A549 (cell line): ENCODE data around the gene C19orf47.
A peak's percentile ranks its signal among the peaks of the same experiment; 100 is the strongest.

Experiments
- ATOH8 ChIP-seq: fragments of 250-450 bp; sonication (Bioruptor Pico); IDR thresholded peaks from 2 replicates; pipeline ENCODE4 v1.5.0; 2020; ENCODE audit warnings: low read depth, mild to moderate bottlenecking, moderate library complexity
- CHD2 ChIP-seq: fragments of 150-350 bp; IDR thresholded peaks from 2 replicates; pipeline ENCODE4 v1.6.1; 2014; ENCODE audit warnings: low read length; ENCODE audit not compliant: partially characterized antibody
- CTCF ChIP-seq: fragments of >200 bp; sonication (Bioruptor Twin); formaldehyde crosslinking; IDR thresholded peaks from 3 replicates; pipeline ENCODE4 v1.5.1; 2016
- EP300 ChIP-seq, 2 experiments: fragments of >200 bp; sonication (Bioruptor Twin); formaldehyde crosslinking; IDR thresholded peaks; 2 replicates in 1 of 2; 3 replicates in 1 of 2; pipeline ENCODE4 v1.6.1; 2016 to 2017
- MAZ ChIP-seq: fragments of 150-350 bp; IDR thresholded peaks from 2 replicates; pipeline ENCODE4 v1.6.1; 2014; ENCODE audit warnings: antibody characterized with exemption, low read depth, low read length, borderline replicate concordance
- PBX3 ChIP-seq: IDR thresholded peaks from 2 replicates; pipeline ENCODE4 v1.6.1; 2012
- POLR2A ChIP-seq: IDR thresholded peaks from 2 replicates; pipeline ENCODE4 v1.6.1; 2012; ENCODE audit warnings: mild to moderate bottlenecking, low read length
- USF2 ChIP-seq: fragments of 450-650 bp; IDR thresholded peaks from 2 replicates; pipeline ENCODE4 v1.6.1; 2014; ENCODE audit warnings: antibody characterized with exemption
- ZFP36 ChIP-seq: fragments of 450-650 bp; IDR thresholded peaks from 2 replicates; pipeline ENCODE4 v1.6.1; 2014; ENCODE audit warnings: borderline replicate concordance; ENCODE audit not compliant: partially characterized antibody

GRCh38 chr19:40374084-40374483 lies 25.9 kb upstream of the C19orf47 start:
- no peak for TF ChIP-seq PBX3
- TF ChIP-seq EP300 (IDR thresholded peaks at IDR 0.05): no peak
- TF ChIP-seq CHD2: no peak
- TF ChIP-seq MAZ: no peak
- no peak for TF ChIP-seq CTCF
- no peak for TF ChIP-seq USF2
- peak; percentile 71 for TF ChIP-seq ZFP36
- TF ChIP-seq ATOH8 (CRISPR knock-in tag): no peak
- TF ChIP-seq POLR2A: no peak
